Muscle of back (tissue), 11 donors: ENCODE measurements around the gene ING1. TPM values are rescaled to one million over a fixed set of nuclear protein-coding genes. Genes with fewer than 3 reads are reported as not detected.
A peak's percentile ranks its signal among the peaks of the same experiment; 100 is the strongest.
"Not testable (repeated sequence)": the region's sequence is repeated elsewhere in the genome, so short reads cannot be mapped to it uniquely, and the experiment has no call there.

Experiments used
- DNase-seq, 3 donors: peaks; one replicate each; pipeline versions ENCODE4 v3.0.0 to v3.0.0-alpha.2; 2013
- polyA plus RNA-seq, 10 donors: library from polyadenylated mRNA; unstranded; fragments of 120-200 nt; gene quantifications; one replicate each; pipeline ENCODE4 v1.2.1, GENCODE V29; 2013; ENCODE audit not compliant: insufficient read length in 10 of 10

Gene ING1
- polyA plus RNA-seq, 10 donors = 8.9 to 18.3 (median 10.6) TPM

GRCh38 chr13:110713981-110714796 lies 689 bp downstream of the ING1 start:
- peak in 2 of 3 donors; percentile 58 to 82 for DNase-seq

- DNase-seq = peak; percentile 53 to 89 (median 75)
Observed at GRCh38 chr13:110714797-110715394, 1.4 kb downstream of the ING1 start.

- DNase-seq = peak; percentile 99 to 100 (median 100)
Observed at GRCh38 chr13:110715395-110716246, 2.1 kb downstream of the ING1 start.

GRCh38 chr13:110716247-110716515 lies 2.7 kb downstream of the ING1 start:
- DNase-seq = no peak

- no peak for DNase-seq
Observed at GRCh38 chr13:110719036-110719710, 5.7 kb downstream of the ING1 start.

GRCh38 chr13:110722971-110723370 lies 9.5 kb downstream of the ING1 start:
- DNase-seq = no peak

GRCh38 chr13:110723598-110723997 lies 10.1 kb downstream of the ING1 start:
- no peak for DNase-seq

- DNase-seq = not testable (repeated sequence)
Observed at GRCh38 chr13:110726153-110726552, 12.7 kb downstream of the ING1 start.

GRCh38 chr13:110726726-110727125 lies 13.2 kb downstream of the ING1 start:
- DNase-seq = no peak

- no peak for DNase-seq
Observed at GRCh38 chr13:110731072-110731471, 17.6 kb downstream of the ING1 start.

GRCh38 chr13:110734561-110734960 lies 21.1 kb downstream of the ING1 start:
- DNase-seq = no peak

- no peak for DNase-seq
Observed at GRCh38 chr13:110737555-110737954, 24.1 kb downstream of the ING1 start.

GRCh38 chr13:110743687-110744086 lies 30.2 kb downstream of the ING1 start:
- no peak for DNase-seq

- DNase-seq = no peak
Observed at GRCh38 chr13:110746438-110746837, 32.9 kb downstream of the ING1 start.

- no peak for DNase-seq
Observed at GRCh38 chr13:110748271-110748670, 34.8 kb downstream of the ING1 start.

- peak in 1 of 3 donors; percentile 25 for DNase-seq
Observed at GRCh38 chr13:110756219-110756631, 42.7 kb downstream of the ING1 start.

- DNase-seq = no peak
Observed at GRCh38 chr13:110757296-110757695, 43.8 kb downstream of the ING1 start.

- no peak for DNase-seq
Observed at GRCh38 chr13:110758195-110758805, 44.8 kb downstream of the ING1 start.

GRCh38 chr13:110759710-110760109 lies 46.2 kb downstream of the ING1 start:
- peak in 1 of 3 donors; percentile 7 for DNase-seq

GRCh38 chr13:110760611-110761010 lies 47.1 kb downstream of the ING1 start:
- DNase-seq = no peak

GRCh38 chr13:110766671-110767430 lies 53.4 kb downstream of the ING1 start:
- no peak for DNase-seq
